SK-N-SH (cell line): ENCODE measurements around the gene NID1. TPM values are rescaled to one million over a fixed set of nuclear protein-coding genes. Genes with fewer than 3 reads are reported as not detected.

Experiments
- CTCF ChIA-PET: fragments of 300-600, 350-600 bp; formaldehyde crosslinking; extraction: SDS; loops from one replicate; lab custom pipeline; 2021; lab: Yijun Ruan, JAX
- POLR2A ChIA-PET: fragments of 350-600 bp; sonication (Branson Sonifier 250); formaldehyde crosslinking; extraction: SDS; loops from one replicate; lab custom pipeline; 2020; ENCODE audit warnings: antibody characterized with exemption, inconsistent platforms; lab: Yijun Ruan, JAX
- DNase-seq: peaks from one replicate; pipeline ENCODE4 v3.0.0; 2012
- H2AFZ ChIP-seq: fragments of 200-600 bp; sonication (generic); 2 replicates; pipeline ENCODE4 v1.8.1; 2016; ENCODE audit warnings: antibody characterized with exemption, mild to moderate bottlenecking, low read depth
- H3F3A ChIP-seq: fragments of 200-600 bp; sonication (generic); replicated peaks from 2 replicates; pipeline ENCODE3; 2016; ENCODE audit warnings: antibody characterized with exemption, mild to moderate bottlenecking; ENCODE audit not compliant: insufficient read depth
- H3K27ac ChIP-seq, 2 experiments: fragments of 200-500 bp in 1 of 2; fragments of 200-600 bp in 1 of 2; sonication (Bioruptor generic) in 1 of 2; sonication (generic), shearing (Covaris generic) in 1 of 2; 2 replicates each; pipeline versions ENCODE4 v1.5.1 to v1.6.1; 2014 to 2016; ENCODE audit warnings: low read depth in 2 of 2, inconsistent platforms in 1 of 2, low read length in 1 of 2, mild to moderate bottlenecking in 1 of 2, mixed read lengths in 1 of 2
- H3K27me3 ChIP-seq: fragments of 200-600 bp; sonication (generic), shearing (Covaris generic); 2 replicates; pipeline ENCODE4 v1.6.1; 2016; ENCODE audit warnings: mixed run types; ENCODE audit not compliant: insufficient read depth
- H3K36me3 ChIP-seq, 2 experiments: fragments of 200-500 bp in 1 of 2; fragments of 200-600 bp in 1 of 2; sonication (Bioruptor generic) in 1 of 2; sonication (generic) in 1 of 2; replicated peaks in 1 of 2; 2 replicates each; pipeline versions ENCODE3 to v1.5.1; 2014 to 2016; ENCODE audit warnings: low read length in 1 of 2, mild to moderate bottlenecking in 1 of 2; ENCODE audit not compliant: insufficient read depth in 2 of 2, control insufficient read depth in 1 of 2
- H3K4me1 ChIP-seq, 2 experiments: fragments of 200-500 bp in 1 of 2; fragments of 200-600 bp in 1 of 2; sonication (Bioruptor generic) in 1 of 2; sonication (generic), shearing (Covaris generic) in 1 of 2; 2 replicates each; pipeline versions ENCODE4 v1.5.1 to v1.6.1; 2014 to 2016; ENCODE audit warnings: low read depth in 1 of 2, low read length in 1 of 2, mixed run types in 1 of 2; ENCODE audit not compliant: insufficient read depth in 2 of 2, control insufficient read depth in 1 of 2
- H3K4me2 ChIP-seq: fragments of 200-600 bp; sonication (generic), shearing (Covaris generic); 2 replicates; pipeline ENCODE4 v1.6.1; 2017; ENCODE audit warnings: mixed run types
- H3K4me3 ChIP-seq, 2 experiments: fragments of 200-500 bp in 1 of 2; fragments of 200-600 bp in 1 of 2; sonication (Bioruptor generic) in 1 of 2; sonication (generic), shearing (Covaris generic) in 1 of 2; 2 replicates each; pipeline versions ENCODE4 v1.5.1 to v1.8.1; 2014 to 2016; ENCODE audit warnings: low read depth in 2 of 2, inconsistent platforms in 1 of 2, low read length in 1 of 2, mild to moderate bottlenecking in 1 of 2, mixed read lengths in 1 of 2, moderate library complexity in 1 of 2
- H3K79me2 ChIP-seq: fragments of 200-600 bp; sonication (generic); 2 replicates; pipeline ENCODE4 v1.8.1; 2017; ENCODE audit warnings: mild to moderate bottlenecking; ENCODE audit not compliant: insufficient read depth
- H3K9ac ChIP-seq: fragments of 200-600 bp; sonication (generic); 2 replicates; pipeline ENCODE4 v1.6.1; 2017; ENCODE audit warnings: mixed run types
- H3K9me2 ChIP-seq: fragments of 200-600 bp; sonication (generic); 2 replicates; pipeline ENCODE4 v1.6.1; 2017; ENCODE audit warnings: mixed run types
- H3K9me3 ChIP-seq: fragments of 200-600 bp; sonication (generic); 2 replicates; pipeline ENCODE4 v1.6.1; 2017; ENCODE audit warnings: mixed run types, mild to moderate bottlenecking, moderate library complexity
- H4K20me1 ChIP-seq: fragments of 200-600 bp; sonication (generic); 2 replicates; pipeline ENCODE4 v1.6.1; 2017; ENCODE audit warnings: mild to moderate bottlenecking, mixed run types; ENCODE audit not compliant: insufficient read depth
- EZH2phosphoT487 ChIP-seq: fragments of 200-600 bp; sonication (generic); IDR thresholded peaks from 2 replicates; pipeline ENCODE4 v1.6.1; 2017; ENCODE audit warnings: low read depth, mixed run types, mild to moderate bottlenecking, antibody characterized with exemption, moderate library complexity, borderline replicate concordance
- GABPA ChIP-seq: IDR thresholded peaks from 2 replicates; pipeline ENCODE4 v1.4.0; 2012; ENCODE audit warnings: low read depth, mild to moderate bottlenecking
- JUND ChIP-seq: IDR thresholded peaks from 2 replicates; pipeline ENCODE4 v1.4.0; 2012
- MEF2A ChIP-seq: IDR thresholded peaks from 2 replicates; pipeline ENCODE4 v1.4.0; 2012; ENCODE audit warnings: low read depth, borderline replicate concordance
- RAD21 ChIP-seq: IDR thresholded peaks from 2 replicates; pipeline ENCODE4 v1.6.1; 2012; ENCODE audit warnings: mild to moderate bottlenecking, low read length
- RCOR1 ChIP-seq: fragments of 150-350 bp; IDR thresholded peaks from 2 replicates; pipeline ENCODE4 v1.6.1; 2017; ENCODE audit warnings: antibody characterized with exemption, low read length
- REST ChIP-seq: IDR thresholded peaks from 2 replicates; pipeline ENCODE4 v1.6.1; 2012; ENCODE audit warnings: mild to moderate bottlenecking, low read depth, low read length, moderate library complexity
- SIN3A ChIP-seq: IDR thresholded peaks from 2 replicates; pipeline ENCODE4 v1.6.1; 2012; ENCODE audit warnings: low read depth, mild to moderate bottlenecking, low read length, moderate library complexity, borderline replicate concordance
- SMC3 ChIP-seq: IDR thresholded peaks from 2 replicates; pipeline ENCODE4 v1.6.1; 2012; ENCODE audit warnings: low read depth, low read length, improper control_type of control experiment
- TEAD4 ChIP-seq: IDR thresholded peaks from 2 replicates; pipeline ENCODE4 v1.4.0; 2012; ENCODE audit warnings: mild to moderate bottlenecking, borderline replicate concordance; ENCODE audit not compliant: insufficient read depth
- USF2 ChIP-seq: fragments of 150-350 bp; IDR thresholded peaks from 2 replicates; pipeline ENCODE4 v1.6.1; 2017; ENCODE audit warnings: antibody characterized with exemption, low read length, low read depth, borderline replicate concordance
- YY1 ChIP-seq: IDR thresholded peaks from 2 replicates; pipeline ENCODE4 v1.4.0; 2012; ENCODE audit warnings: low read depth, mild to moderate bottlenecking
- WGBS: methylation state at CpG from one replicate; pipeline ENCODE4 v1.1.6; 2017; ENCODE audit warnings: low lambda C conversion rate; 5-methylcytosine and 5-hydroxymethylcytosine counted together
- polyA plus RNA-seq, 3 experiments: library from polyadenylated mRNA; depleted of rRNA; stranded (reverse); fragments of >200 nt; gene quantifications; 2 replicates each; pipeline ENCODE4 v1.2.3, GENCODE V29; 2012

The NID1 gene
- polyA plus RNA-seq, 1 of the 3 experiments (the other 2 are of a cell fraction), result 74.3 TPM

- H3K9me2 ChIP-seq, result no peaks in the 10 kb centered on the region
- no peaks in the 10 kb centered on the region for H3K9me3 ChIP-seq
- H3K4me3 ChIP-seq, result no peak overlapping the region
- H3K36me3 ChIP-seq, result no peaks in the 10 kb centered on the region
- no peaks in the 10 kb centered on the region for H3K4me1 ChIP-seq
- H2AFZ ChIP-seq, result no peak overlapping the region
- no peaks in the 10 kb centered on the region for H3K79me2 ChIP-seq
- H3K4me2 ChIP-seq, result no peak overlapping the region
- H3F3A ChIP-seq, result peaks cover 3% of the 10 kb centered on the region
- 0 out of 4 replicates have a peak overlapping the region, but pooled peaks of 1 of the 2 experiments have one; percentile 45 for H3K27ac ChIP-seq
- H3K9ac ChIP-seq, result no peak overlapping the region
- POLR2A ChIA-PET, result no interaction called here
- 80% methylated on average over 6 of the region's 6 CpGs for WGBS
- H3K27me3 ChIP-seq, result no peaks in the 10 kb centered on the region
- TF ChIP-seq YY1, result no peak
- no peak for TF ChIP-seq RCOR1
- TF ChIP-seq SMC3, result no peak
- TF ChIP-seq TEAD4, result no peak
- no peak for TF ChIP-seq MEF2A
- TF ChIP-seq JUND, result no peak
- no peak for TF ChIP-seq RAD21
- CTCF ChIA-PET, result interaction anchor here (1.2 to 2.0 kb wide), 3 partner anchors 25 to 77 kb away, joined by 3 to 7 read pairs (median 4); no protein-coding TSS in a partner anchor
- no peaks in the 10 kb centered on the region for H4K20me1 ChIP-seq
- no peak for DNase-seq
Observed at GRCh38 chr1:235942625-235942934, 122.3 kb downstream of the NID1 start.

- Histone ChIP-seq H3K4me3 (no peak overlapping the region), H3K9ac (no peak overlapping the region), H2AFZ (no peak overlapping the region), H3K79me2 (no peaks in the 10 kb centered on the region), H3K4me2 (no peak overlapping the region), H3K9me2 (no peaks in the 10 kb centered on the region), H4K20me1 (no peaks in the 10 kb centered on the region), H3K27me3 (no peaks in the 10 kb centered on the region), H3K9me3 (no peaks in the 10 kb centered on the region), H3F3A (peaks cover 3% of the 10 kb centered on the region), H3K27ac (no peak overlapping the region), H3K36me3 (no peaks in the 10 kb centered on the region), H3K4me1 (no peaks in the 10 kb centered on the region)
- no peak for TF ChIP-seq REST
- TF ChIP-seq GABPA, result no peak
- TF ChIP-seq EZH2phosphoT487, result no peak
- no peak for TF ChIP-seq TEAD4
- TF ChIP-seq SIN3A, result no peak
- no peak for TF ChIP-seq USF2
- no peak for TF ChIP-seq JUND
- POLR2A ChIA-PET, result no interaction called here
- no peak for DNase-seq
- CTCF ChIA-PET, result interaction anchor here (1.2 to 2.0 kb wide), 3 partner anchors 24 to 76 kb away, joined by 3 to 7 read pairs (median 4); no protein-coding TSS in a partner anchor
- 94% methylated on average over 12 of the region's 12 CpGs for WGBS
Observed at GRCh38 chr1:235941876-235942624, 122.8 kb downstream of the NID1 start.
